NCI-H748 treated with DMSO at 0.1 percent for 48 hours (cell line): ENCODE results near the gene ERLEC1.
"Not testable (repeated sequence)": the region's sequence is repeated elsewhere in the genome, so short reads cannot be mapped to it uniquely, and the experiment has no call there.

Source experiments
- DNase-seq: peaks from one replicate; lab custom pipeline; 2025; lab: John Stamatoyannopoulos, UW

Gene ERLEC1

DNA sequence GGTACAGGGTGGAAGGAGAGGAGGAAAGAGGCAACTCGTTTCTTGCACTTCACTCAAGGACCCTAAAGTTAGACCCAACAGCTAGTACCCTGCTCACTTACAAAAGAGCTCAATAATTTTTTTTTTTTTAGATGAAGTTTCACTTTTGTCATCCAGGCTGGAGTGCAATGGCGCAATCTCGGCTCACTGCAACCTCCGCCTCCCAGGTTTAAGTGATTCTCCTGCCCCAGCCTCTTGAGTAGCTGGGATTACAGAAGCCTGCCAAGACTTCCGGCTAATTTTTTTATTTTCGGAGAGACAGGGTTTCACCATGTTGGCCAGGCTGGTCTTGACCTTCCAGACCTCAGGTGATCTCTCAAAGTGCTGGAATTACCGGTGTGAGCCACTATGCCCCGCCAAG lies 4.2 kb upstream of the ERLEC1 start:
- DNase-seq, result no peak

DNA sequence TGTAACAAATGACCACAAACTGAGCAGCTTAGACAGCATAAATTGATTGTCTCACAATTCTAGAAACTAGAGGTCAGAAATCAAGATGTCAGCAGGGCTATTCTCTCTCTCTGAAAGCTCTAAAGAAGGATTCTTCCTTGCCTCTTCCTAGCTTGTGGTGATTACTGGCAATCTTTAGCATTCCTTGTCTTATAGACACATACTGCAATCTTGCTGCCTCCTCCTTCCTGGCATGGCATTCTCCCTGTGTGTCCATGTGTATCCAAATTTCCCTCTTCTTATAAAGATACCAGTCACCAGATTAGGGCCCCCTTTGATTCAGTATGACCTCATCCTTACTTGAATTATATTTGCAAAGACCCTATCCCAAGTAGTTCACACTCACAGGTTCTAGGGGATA lies 2.4 kb upstream of the ERLEC1 start:
- no peak for DNase-seq

DNA sequence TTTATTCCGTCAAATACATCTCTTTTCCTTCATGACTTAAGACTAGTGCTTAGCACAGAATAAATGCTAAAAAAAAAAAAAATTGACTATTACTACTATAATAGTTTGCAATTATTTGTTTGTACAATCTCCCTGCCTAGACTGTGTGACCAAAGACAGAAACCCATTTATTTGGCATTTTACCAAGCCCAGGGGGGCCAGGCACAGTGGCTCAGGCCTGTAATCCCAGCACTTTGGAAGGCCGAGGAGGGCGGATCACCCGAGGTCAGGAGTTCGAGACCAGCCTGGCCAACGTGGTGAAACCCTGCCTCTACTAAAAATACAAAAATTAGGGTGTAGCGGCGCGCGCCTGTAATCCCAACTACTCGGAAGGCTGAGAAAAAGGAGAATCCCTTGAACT lies 1.5 kb upstream of the ERLEC1 start:
- no peak for DNase-seq

DNA sequence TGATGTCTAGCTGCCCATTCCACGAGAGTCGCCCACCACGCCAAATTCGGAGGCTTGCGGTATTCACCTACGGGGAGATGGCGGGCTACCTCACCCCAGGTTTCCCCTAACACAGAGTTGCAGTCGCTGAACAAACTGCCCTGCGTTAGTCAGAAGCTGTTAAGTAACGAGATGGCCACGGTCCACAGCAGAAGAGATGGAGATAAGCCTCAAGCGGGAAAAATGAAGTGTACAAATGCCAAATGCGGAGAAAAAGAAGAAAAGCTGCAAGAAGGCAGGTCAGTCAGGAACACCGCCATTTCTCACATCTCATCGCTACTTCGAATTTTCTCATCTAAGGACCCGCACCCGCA lies 516 bp upstream of the ERLEC1 start:
- no peak for DNase-seq

DNA sequence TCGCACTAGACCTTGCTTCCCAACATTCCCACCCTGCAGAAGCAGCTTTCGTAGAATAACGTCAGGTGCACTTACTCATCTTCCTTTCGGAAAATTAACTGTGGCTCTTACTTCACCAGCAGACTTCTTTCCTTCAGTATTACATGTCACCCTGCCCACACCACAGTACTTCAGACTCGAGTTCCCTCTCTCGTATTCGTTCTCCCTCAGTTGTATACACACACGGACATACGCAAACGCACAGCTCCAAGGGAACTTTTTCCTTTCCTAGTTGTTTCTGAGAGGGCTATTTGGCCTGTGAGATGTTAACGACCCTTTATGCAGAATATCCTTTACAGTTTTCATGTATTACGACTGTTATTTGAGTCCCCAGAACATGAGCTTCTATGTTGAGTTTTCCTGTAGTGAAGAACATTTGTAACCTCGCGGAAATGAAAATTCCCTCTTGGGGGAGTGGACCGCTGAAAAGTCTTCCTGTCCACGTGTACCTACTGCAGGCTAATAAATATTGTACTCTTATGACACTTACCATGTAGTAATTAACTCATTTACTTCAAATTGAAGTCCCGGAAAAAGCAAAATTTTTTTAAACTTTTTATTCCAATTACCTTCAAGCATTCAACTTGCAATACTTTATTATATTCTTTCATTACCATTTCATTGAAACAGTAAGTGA lies 908 bp downstream of the ERLEC1 start:
- no peak for DNase-seq

DNA sequence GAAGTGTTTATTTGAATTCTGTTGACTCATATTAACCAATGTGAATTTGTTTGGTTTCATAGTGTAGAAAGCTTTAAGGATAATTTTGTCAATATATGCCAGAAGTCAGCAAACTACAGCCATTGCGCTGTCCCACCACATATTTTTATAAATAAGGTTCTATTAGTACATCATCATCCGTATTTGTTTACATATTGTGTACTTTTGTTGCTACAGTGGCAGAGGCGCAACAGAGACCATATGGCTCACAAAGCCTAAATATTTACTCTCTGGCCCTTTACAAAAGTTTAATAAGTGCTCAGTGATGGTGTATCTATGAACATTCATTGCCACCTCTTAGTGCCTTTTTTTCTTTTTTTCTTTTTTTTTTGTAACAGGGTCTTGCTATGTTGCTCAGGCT lies 6.4 kb downstream of the ERLEC1 start:
- no peak for DNase-seq

DNA sequence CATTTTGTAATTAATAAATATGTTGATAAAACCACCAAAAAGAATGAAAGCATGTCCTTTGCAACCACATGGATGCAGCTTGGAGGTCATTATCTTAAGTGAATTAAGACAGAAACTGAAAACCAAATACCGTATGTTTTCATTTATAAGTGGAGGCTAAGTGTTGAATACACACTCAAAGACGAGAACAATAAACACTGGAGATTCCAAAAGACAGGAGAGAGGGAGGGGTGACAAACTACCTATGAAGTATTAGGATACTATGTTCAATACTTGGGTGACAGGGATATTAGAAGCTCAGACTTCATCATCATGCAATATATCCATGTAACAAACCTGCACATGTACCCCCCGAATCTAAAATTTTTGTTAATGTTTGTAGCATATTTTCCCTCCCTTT lies 7.0 kb downstream of the ERLEC1 start:
- DNase-seq, result no peak

DNA sequence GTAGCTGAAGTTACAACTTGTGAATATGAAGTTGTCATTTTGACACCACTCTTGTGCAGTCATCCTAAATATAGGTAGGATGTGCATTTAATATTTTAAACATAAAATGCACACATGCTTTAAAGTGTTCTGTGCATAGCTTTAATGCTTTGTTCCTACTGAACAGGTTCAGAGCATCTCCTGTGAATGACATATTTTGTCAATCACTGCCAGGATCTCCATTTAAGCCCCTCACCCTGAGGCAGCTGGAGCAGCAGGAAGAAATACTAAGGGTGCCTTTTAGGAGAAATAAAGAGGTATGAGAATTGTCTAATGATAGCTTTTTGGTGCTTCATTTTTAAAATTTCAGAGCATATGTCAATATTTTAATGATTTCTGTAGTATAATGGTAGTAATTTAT lies 14.7 kb downstream of the ERLEC1 start:
- DNase-seq, result no peak

DNA sequence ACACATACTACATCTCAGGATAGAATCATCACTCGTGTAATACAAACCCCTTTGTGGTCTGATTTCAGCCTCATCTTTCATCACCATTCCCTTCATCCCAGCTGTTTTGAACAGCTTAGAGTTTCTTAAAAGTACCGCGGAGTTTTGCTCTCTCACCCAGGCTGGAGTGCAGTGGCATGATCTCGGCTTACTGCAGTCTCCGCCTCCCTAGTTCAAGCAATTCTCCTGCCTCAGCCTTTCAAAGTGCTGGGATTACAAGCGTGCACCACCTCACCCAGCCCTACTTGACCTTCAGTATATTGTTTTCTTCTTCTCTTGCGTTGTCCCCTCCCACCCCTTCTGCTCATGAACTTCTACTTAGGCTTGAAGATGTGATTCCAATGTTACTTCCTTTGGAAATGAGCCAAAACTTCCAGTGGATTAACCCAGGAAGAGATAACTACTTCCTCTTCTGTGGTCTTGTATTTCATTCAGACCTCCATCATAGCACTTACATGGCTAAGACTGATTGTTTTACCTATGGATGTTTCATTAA lies 15.8 kb downstream of the ERLEC1 start:
- DNase-seq, result no peak

DNA sequence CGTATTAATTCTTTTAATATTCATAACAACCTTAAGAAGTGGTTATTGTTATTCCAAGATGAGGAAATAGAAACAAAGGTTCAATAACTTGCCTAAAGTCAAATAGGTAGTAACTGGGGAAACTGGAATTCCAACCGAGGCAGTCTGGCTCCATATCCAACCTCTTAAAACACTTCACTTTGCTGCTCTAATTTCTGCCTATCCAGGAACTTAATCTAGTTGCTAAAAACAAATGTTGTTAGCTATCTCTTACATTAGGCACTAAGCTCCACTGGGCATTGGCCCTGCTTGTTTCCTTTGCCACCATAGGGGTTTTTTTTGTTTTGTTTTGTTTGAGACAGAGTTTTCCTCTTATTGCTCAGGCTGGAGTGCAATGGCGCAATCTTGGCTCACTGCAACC lies 24.8 kb downstream of the ERLEC1 start:
- DNase-seq, result no peak

DNA sequence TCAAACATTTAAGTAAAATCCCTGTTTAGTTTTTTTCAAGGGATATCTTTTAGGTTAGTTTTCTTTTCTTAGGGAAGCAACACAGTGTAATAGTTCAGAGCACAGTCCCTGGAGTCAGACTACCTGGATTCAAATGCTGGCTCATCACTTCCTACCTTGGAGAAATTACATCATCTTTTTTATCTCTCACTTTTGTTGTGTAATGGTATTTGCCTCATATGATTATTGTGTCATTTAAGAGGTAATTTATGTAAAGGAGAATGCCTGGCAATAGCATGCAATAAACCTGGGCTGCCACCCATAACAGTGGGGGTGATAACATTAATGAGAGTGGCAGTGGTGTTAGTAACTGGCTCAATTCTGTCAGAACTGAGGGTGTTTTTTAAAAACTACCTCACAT lies 26.3 kb downstream of the ERLEC1 start:
- DNase-seq, result no peak

DNA sequence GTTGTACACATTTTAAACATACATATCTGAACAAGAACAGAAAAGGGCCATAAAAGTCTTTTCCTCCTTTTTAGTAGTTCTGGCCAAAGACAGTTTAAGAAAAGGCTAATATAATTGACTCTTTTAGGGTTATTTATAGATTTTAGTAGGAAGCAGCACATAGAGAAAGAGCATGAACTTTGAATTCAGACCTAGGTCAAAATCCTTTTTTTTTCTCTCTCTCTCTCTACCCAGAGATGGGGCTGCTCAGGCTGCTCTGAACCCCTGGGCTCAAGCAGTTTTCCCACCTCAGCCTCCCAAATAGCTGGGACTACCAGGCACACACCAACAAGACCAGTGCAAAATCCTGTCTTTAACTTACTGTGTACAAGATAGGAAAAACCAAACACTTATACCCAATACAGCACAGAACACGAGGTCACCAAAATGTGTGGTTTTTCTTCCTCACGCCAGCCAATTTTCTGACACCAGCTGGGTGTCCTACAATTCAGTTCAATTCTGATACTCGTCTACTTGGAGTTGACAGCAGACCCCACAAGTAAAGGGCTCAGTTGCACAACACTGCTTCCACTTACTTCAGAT lies 32.1 kb downstream of the ERLEC1 start:
- DNase-seq, result no peak

DNA sequence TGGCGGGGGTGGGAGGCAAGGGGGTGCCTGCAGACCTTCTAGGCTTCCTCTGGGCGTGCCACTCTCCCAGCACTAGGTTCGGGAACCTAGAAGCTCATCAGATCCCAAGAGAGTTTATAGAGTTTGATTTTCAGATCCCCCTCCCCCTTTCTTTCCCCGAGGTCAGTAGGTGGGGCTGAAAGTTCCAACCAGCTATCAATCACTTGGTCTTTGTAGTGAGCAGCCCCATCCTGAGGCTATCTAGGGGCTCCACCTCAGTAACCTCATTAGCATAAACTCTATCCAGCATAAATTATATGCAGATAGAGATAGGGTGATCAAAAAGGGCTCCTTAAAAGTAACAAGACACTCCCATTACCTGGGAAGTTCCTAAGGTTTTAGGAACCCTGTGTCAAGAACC lies 32.8 kb downstream of the ERLEC1 start:
- no peak for DNase-seq

DNA sequence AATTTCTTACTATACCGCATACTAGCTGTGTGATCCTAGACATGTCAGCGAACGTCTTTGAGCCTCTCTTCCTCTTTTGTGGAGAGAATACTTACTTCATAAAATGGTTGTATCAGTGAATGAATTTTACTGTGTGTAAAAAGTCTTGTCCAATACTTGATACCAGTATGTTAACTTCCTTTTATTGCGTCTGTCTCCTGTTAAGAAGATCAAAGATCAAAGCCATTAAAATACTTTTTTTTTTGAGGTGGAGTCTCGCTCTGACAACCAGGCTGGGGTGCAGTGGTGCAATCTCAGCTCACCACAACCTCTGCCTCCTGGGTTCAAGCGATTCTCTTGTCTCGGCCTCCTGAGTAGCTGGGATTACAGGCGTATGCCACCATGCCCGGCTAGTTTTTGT lies 33.2 kb downstream of the ERLEC1 start:
- no peak for DNase-seq

DNA sequence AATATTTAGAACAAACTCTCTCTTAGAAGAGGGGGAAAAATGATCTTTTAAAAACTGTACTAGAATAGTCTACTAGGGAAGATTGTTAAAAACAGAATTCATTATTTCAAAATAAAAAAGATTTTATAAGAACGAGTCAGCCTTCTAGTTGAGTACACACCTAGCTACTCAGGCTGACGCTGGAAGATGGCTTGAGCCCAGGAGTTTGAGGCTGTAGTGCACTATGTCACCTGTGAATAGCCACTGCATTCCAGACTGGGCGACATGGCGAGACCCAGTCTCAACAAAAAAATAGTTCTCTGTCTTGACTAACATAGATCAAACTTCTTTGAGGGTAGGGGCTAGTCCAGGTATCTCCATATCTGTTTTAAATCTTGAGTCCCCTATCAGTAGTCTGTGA lies 33.9 kb downstream of the ERLEC1 start:
- no peak for DNase-seq

DNA sequence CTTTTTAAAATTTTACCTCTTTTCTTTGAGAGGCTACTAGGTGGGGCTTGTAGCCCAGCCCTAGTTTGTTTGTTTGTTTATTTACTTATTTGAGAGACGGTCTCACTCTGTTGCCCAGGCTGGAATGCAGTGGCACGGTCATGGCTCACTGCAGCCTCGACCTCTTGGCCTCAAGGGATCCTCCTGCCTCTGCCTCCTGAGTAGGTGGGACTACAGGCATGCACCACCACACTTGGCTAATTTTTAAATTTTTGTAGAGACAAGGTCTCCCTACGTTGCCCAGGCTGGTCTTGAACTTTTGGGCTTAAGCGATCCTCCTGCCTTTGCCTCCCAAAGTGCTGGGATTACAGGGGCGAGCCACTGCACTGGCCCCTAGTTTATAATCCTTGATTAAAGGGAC lies 35.0 kb downstream of the ERLEC1 start:
- DNase-seq, result no peak

DNA sequence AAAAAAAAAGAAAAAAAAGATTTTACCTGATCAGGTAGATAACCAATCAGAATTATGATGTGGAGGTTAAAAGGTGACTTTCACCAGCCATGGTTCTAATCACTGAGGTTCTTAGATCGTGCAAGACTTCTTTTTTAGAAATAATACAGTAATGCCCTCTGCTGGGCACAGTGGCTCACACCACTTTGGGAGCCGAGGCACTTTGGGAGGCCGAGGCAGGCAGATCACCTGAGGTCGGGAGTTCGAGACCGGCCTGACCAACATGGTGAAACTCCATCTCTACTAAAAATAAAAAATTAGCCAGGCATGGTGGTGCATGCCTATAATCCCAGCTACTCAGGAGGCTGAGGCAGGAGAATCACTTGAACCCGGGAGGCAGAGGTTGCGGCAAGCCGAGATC lies 36.8 kb downstream of the ERLEC1 start:
- not testable (repeated sequence) for DNase-seq

DNA sequence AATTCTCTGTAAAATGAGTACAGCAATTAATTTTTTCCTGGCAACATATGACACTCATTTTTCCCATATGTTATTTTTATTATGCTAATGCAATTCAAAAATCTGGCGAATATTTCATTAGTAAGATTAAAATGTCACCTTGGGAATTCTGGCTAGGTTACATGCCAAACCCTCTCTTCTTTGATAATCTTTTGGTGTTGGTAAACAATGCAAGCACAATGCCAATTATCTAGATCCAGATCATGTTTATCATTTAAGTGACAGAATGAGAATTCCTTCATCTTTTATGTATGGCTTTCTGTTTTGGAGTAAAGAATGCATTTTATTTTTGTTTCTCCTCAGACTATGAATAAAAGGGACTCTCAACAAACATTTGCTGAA lies 39.2 kb downstream of the ERLEC1 start:
- DNase-seq, result no peak

DNA sequence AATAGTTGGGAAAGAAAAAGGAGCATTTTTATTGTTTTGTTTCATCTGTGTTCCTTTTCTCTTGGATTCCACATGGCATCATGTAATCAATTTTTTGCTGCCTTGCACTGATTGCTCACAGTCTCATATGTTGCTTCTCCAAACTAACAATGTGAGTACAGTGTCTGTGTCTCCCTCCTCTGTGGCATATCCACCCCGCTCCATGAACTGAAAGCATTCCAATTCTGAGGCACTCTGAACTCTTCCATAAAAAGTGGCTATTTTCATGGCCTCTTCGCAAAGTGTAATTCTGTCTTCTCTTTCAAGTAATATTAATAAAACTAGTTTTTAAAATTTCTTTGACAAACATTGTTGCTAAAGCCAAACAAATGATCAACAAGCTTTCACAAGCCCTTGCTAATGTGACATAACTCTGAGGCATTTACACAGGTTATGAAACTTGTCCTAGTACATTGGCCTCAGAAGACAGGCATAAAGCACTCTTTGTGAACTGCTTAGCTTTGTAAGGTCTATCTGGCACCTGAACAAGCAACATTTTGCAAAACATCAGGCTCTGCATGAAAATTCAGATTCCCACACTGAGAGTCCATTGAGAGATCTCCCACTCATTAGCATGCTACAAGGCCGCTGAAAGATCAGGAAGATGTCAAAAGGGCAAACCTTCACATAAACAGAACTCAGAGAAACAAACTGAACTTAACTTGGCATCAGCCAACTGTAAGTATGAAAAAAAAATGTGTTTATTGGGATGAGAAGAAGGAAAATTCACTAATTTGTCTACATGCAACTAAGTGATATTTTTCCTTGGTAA lies 39.9 kb downstream of the ERLEC1 start:
- DNase-seq, result no peak

DNA sequence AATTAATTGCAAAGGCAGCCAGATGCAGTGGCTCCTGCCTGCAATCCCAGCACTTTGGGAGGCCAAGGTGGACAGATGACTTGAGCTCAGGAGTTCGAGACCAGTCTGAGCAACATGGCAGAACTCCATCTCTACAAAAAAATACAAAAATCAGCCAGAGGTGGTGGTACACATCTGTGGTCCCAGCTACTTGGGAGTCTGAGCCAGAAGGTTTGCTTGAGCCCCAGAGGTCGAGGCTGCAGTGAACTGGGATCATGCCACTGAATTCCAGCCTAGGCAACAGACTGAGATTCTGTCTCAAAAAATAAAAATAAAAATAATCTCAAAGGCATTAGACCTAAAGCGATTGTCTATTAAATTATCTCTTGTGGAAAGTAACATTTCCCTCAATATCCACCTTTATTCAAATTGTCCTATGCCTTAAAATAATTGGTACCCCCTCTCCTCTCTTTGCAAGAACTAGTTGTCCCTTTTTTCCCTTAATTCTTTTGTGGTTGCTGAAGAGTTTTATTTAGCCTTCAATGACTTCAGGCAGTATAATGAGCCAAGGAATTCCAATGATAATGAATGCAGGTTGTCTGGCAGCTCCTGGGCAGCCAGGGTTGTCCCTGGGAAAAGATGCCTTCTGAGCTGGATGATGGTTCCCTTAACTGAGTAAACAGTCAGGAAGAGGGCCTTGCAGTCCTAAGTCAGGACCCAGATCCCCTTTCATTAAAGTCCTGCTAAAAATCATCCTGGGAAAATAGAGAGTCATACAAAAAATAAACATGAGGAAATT lies 40.7 kb downstream of the ERLEC1 start:
- DNase-seq, result no peak

DNA sequence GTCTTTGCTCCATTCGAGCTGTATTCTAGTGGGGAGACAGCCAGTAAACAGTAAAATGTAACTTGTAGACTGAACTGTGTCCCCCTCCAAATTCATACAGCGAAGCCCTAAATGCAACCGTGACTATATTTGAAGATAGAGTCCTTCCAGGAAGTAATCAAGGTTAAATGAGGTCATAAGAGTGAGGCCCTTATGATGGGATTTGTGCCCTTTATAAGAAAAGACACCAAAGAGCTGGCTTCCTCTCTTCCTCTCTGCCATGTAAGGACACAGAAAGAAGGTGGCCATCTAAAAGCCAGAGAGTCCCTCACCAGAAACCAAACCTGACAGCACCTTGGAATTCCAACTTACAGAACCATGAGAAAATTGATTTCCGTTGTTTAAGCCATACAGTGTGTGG lies 41.5 kb downstream of the ERLEC1 start:
- DNase-seq, result no peak

DNA sequence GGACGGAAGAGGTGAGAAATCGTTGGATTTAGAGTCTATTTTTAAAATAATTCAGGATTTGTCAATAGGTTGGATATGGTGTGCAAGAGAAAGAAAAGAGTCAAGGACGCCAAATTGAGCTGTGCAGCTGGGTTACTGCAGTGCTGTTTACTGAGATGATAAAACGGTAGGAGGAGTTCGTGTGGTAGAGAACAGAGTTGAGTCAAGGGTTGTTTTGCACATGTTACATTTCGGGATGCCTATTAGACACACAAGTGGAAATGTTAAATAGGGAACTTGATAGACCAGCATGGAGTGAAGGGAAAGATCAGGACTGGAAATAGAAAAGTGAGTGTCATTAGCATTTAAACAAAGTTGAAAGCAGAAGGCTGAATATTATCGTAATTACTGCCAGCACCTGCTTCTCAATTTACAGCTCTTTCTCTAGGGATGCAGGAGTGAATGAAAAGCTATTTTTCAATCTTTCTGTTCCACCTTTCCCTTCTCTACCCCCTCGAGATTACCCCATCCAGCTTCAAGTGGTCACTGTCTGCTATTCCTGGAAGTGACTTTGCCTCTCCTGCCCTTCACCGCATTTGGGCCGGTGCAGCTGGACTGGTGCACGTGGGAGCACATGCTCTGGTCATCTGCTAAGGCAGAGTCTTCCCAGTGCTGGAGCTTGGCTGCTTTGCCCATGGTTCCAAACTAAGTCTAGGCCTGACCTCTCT lies 42.6 kb downstream of the ERLEC1 start:
- DNase-seq, result peak; percentile 21
